ENCODE measurements around the gene TMEM150B.

DNA sequence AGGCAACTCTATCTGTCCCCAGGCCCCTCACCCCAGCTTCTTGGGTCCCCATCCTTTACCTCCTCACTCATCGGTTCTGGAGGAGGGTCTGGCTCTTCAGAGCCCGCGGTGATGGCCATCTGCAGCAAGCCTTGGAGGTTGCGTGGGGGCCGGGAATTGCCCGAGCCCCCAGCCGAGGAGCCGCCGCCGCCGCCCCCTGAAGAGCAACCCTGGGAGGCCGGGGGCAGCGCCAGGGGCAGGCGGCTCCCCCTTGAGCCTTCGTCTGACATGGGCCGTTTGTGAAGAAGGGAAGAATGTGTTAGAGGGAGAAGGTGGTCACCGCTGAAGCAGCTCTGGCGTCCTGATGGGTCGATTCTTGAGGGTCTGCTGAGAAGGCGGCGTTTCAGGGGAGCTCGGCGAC, 45.8 kb downstream of the TMEM150B start:
- TF ChIP-seq SIN3A (IDR thresholded peaks at IDR 0.05; ENCODE audit: low read depth) (no peak), REST (IDR thresholded peaks at IDR 0.05; ENCODE audit: low read depth) (no peak), CEBPB (IDR thresholded peaks at IDR 0.05; ENCODE audit: low read depth) (no peak), POLR2AphosphoS5 (IDR thresholded peaks at IDR 0.05; ENCODE audit: low read depth, low read length) (no peak), POLR2A (IDR thresholded peaks at IDR 0.05; ENCODE audit: borderline replicate concordance, extremely low read depth, insufficient read depth, insufficient read length) (no peak), SP1 (IDR thresholded peaks at IDR 0.05; ENCODE audit: low read depth) (no peak)
- TF ChIP-seq, protein P1, sequence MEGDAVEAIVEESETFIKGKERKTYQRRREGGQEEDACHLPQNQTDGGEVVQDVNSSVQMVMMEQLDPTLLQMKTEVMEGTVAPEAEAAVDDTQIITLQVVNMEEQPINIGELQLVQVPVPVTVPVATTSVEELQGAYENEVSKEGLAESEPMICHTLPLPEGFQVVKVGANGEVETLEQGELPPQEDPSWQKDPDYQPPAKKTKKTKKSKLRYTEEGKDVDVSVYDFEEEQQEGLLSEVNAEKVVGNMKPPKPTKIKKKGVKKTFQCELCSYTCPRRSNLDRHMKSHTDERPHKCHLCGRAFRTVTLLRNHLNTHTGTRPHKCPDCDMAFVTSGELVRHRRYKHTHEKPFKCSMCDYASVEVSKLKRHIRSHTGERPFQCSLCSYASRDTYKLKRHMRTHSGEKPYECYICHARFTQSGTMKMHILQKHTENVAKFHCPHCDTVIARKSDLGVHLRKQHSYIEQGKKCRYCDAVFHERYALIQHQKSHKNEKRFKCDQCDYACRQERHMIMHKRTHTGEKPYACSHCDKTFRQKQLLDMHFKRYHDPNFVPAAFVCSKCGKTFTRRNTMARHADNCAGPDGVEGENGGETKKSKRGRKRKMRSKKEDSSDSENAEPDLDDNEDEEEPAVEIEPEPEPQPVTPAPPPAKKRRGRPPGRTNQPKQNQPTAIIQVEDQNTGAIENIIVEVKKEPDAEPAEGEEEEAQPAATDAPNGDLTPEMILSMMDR (IDR thresholded peaks at IDR 0.05 in 2 of 3, conservative IDR thresholded peaks at IDR 0.05 in 1 of 3; ENCODE audit: borderline replicate concordance in 1 of 3, insufficient read depth in 1 of 3, low read depth in 2 of 3, low read length in 2 of 3), result no peak
- TF ChIP-seq, protein P2, sequence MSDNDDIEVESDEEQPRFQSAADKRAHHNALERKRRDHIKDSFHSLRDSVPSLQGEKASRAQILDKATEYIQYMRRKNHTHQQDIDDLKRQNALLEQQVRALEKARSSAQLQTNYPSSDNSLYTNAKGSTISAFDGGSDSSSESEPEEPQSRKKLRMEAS (IDR thresholded peaks at IDR 0.05), result no peak

Measured in HCT116 (cell line).